HCT116 (cell line): Measurements from ENCODE around the gene NCAPD2. TPM values are rescaled to one million over a fixed set of nuclear protein-coding genes. Genes with fewer than 3 reads are reported as not detected.

Experiments used
- ATAC-seq: fragments of 200-7000 bp; cut with Tn5 transposase; 2 replicates; pipeline ENCODE4 v1.9.1; 2020; ENCODE audit warnings: mild to moderate bottlenecking, moderate library complexity
- BruUV-seq: library from RNA; stranded (reverse); fragments of 400-500 nt; replicated peaks from 2 replicates; lab custom pipeline; 2021; lab: Mats Ljungman, UMichigan
- CTCF ChIA-PET: fragments of 300-600 bp; sonication (Branson Sonifier 250); formaldehyde crosslinking; loops from one replicate; lab custom pipeline; 2021; ENCODE audit warnings: antibody characterized with exemption; lab: Charles Lee
- POLR2A ChIA-PET: fragments of 300-600, 350-600 bp; sonication (Branson Sonifier 250); formaldehyde crosslinking; loops from one replicate; lab custom pipeline; 2021; ENCODE audit warnings: antibody characterized with exemption; lab: Charles Lee
- RAD21 ChIA-PET, 2 experiments: fragments of 300-600 bp; sonication (Branson Sonifier 250); formaldehyde crosslinking; loops; one replicate each; lab custom pipeline; 2023; ENCODE audit warnings: low total read pairs in 2 of 2; ENCODE audit not compliant: uncharacterized antibody in 2 of 2, unreplicated experiment in 2 of 2, low non-redundant PET in 1 of 2; lab: Charles Lee
- DNase-seq: peaks from one replicate; pipeline ENCODE4 v3.0.0-alpha.2; 2010; ENCODE audit warnings: low read depth, low spot score
- H2AFZ ChIP-seq: fragments of 200-600 bp; shearing (Covaris generic), sonication (generic); 2 replicates; pipeline ENCODE4 v1.6.1; 2017; ENCODE audit warnings: low read depth, mixed run types, mixed read lengths, antibody characterized with exemption, low read length; ENCODE audit not compliant: poor library complexity, severe bottlenecking
- H3K27ac ChIP-seq: 2 replicates; pipeline ENCODE4 v1.5.1; 2012; ENCODE audit warnings: low read depth, low read length
- H3K27me3 ChIP-seq: fragments of 200-600 bp; sonication (generic); 2 replicates; pipeline ENCODE4 v1.6.1; 2016; ENCODE audit warnings: mixed run types, low read length, mixed read lengths; ENCODE audit not compliant: insufficient read depth
- H3K36me3 ChIP-seq, 2 experiments: fragments of 200-500 bp in 1 of 2; fragments of 200-600 bp in 1 of 2; sonication (Bioruptor generic) in 1 of 2; sonication (generic) in 1 of 2; 2 replicates each; pipeline versions ENCODE4 v1.5.1 to v1.6.1; 2014 to 2016; ENCODE audit warnings: low read length in 2 of 2, inconsistent platforms in 1 of 2, mixed read lengths in 1 of 2, mixed run types in 1 of 2; ENCODE audit not compliant: insufficient read depth in 2 of 2, control insufficient read depth in 1 of 2
- H3K4me1 ChIP-seq, 2 experiments: fragments of 200-600 bp in 1 of 2; sonication (generic) in 1 of 2; 2 replicates each; pipeline versions ENCODE4 v1.5.1 to v1.6.1; 2012 to 2017; ENCODE audit warnings: low read length in 2 of 2, inconsistent platforms in 1 of 2, mild to moderate bottlenecking in 1 of 2, mixed read lengths in 1 of 2, mixed run types in 1 of 2, moderate library complexity in 1 of 2; ENCODE audit not compliant: insufficient read depth in 2 of 2, control insufficient read depth in 1 of 2
- H3K4me2 ChIP-seq: fragments of 200-600 bp; sonication (generic); 2 replicates; pipeline ENCODE4 v1.6.1; 2017; ENCODE audit warnings: mixed run types, low read length, mixed read lengths
- H3K4me3 ChIP-seq, 2 experiments: fragments of 200-600 bp in 1 of 2; sonication (generic) in 1 of 2; replicated peaks in 1 of 2; 2 replicates each; pipeline ENCODE4 v1.5.1; 2011 to 2016; ENCODE audit warnings: low read length in 2 of 2, control low read depth in 1 of 2, low read depth in 1 of 2, mild to moderate bottlenecking in 1 of 2, mixed read lengths in 1 of 2, mixed run types in 1 of 2
- H3K79me2 ChIP-seq: fragments of 200-600 bp; sonication (generic); 2 replicates; pipeline ENCODE4 v1.6.1; 2017; ENCODE audit warnings: mild to moderate bottlenecking, mixed run types, low read length, moderate library complexity, mixed read lengths; ENCODE audit not compliant: insufficient read depth
- H3K9ac ChIP-seq: fragments of 200-600 bp; sonication (generic); 2 replicates; pipeline ENCODE4 v1.6.1; 2016; ENCODE audit warnings: low read length, mixed read lengths
- H3K9me2 ChIP-seq: fragments of 200-600 bp; sonication (generic), shearing (Covaris generic); 2 replicates; pipeline ENCODE4 v1.6.1; 2017; ENCODE audit warnings: mixed run types, mild to moderate bottlenecking, moderate library complexity; ENCODE audit not compliant: insufficient read depth
- H3K9me3 ChIP-seq, 2 experiments: fragments of 200-500 bp in 1 of 2; fragments of 200-600 bp in 1 of 2; sonication (Bioruptor generic) in 1 of 2; sonication (generic) in 1 of 2; 2 replicates each; pipeline ENCODE4 v1.6.1; 2014 to 2017; ENCODE audit warnings: low read length in 2 of 2, mixed read lengths in 2 of 2, inconsistent platforms in 1 of 2, low read depth in 1 of 2, mild to moderate bottlenecking in 1 of 2, mixed run types in 1 of 2, moderate library complexity in 1 of 2; ENCODE audit not compliant: control insufficient read depth in 1 of 2, insufficient read depth in 1 of 2
- H4K20me1 ChIP-seq: fragments of 200-600 bp; sonication (generic), shearing (Covaris generic); 2 replicates; pipeline ENCODE4 v1.6.1; 2017; ENCODE audit warnings: mixed run types, mild to moderate bottlenecking, moderate library complexity; ENCODE audit not compliant: insufficient read depth
- ATF3 ChIP-seq: IDR thresholded peaks from 2 replicates; pipeline ENCODE4 v1.6.1; 2012
- CBX3 ChIP-seq: IDR thresholded peaks from 2 replicates; pipeline ENCODE4 v1.6.1; 2012; ENCODE audit warnings: low read depth
- CEBPB ChIP-seq: IDR thresholded peaks from 2 replicates; pipeline ENCODE4 v1.6.1; 2012; ENCODE audit warnings: low read depth
- EGR1 ChIP-seq: IDR thresholded peaks from 2 replicates; pipeline ENCODE4 v1.6.1; 2012; ENCODE audit warnings: low read depth
- ELF1 ChIP-seq: IDR thresholded peaks from 2 replicates; pipeline ENCODE4 v1.6.1; 2012; ENCODE audit warnings: low read depth, borderline replicate concordance
- EZH2 ChIP-seq: fragments of 200-600 bp; sonication (generic); IDR thresholded peaks from 2 replicates; pipeline ENCODE4 v1.6.1; 2017; ENCODE audit warnings: antibody characterized with exemption, mixed run types
- EZH2phosphoT487 ChIP-seq: fragments of 200-600 bp; IDR thresholded peaks from 2 replicates; pipeline ENCODE4 v1.6.1; 2018; ENCODE audit warnings: antibody characterized with exemption, borderline replicate concordance
- MAX ChIP-seq: IDR thresholded peaks from 2 replicates; pipeline ENCODE4 v1.6.1; 2012
- POLR2A ChIP-seq: IDR thresholded peaks from 2 replicates; pipeline ENCODE4 v1.7.0; 2011; ENCODE audit warnings: borderline replicate concordance; ENCODE audit not compliant: insufficient read depth, insufficient read length; ENCODE audit errors: extremely low read depth
- POLR2AphosphoS5 ChIP-seq: IDR thresholded peaks from 2 replicates; pipeline ENCODE4 v1.6.1; 2011; ENCODE audit warnings: mild to moderate bottlenecking, low read depth, low read length, moderate library complexity
- RAD21 ChIP-seq: IDR thresholded peaks from 2 replicates; pipeline ENCODE4 v1.6.1; 2012; ENCODE audit warnings: low read depth, mild to moderate bottlenecking
- SP1 ChIP-seq: IDR thresholded peaks from 2 replicates; pipeline ENCODE4 v1.6.1; 2012; ENCODE audit warnings: low read depth
- SRF ChIP-seq: IDR thresholded peaks from 2 replicates; pipeline ENCODE4 v1.6.1; 2012; ENCODE audit warnings: low read depth
- YY1 ChIP-seq: IDR thresholded peaks from 2 replicates; pipeline ENCODE4 v1.6.1; 2011; ENCODE audit warnings: low read length, low read depth, moderate library complexity, mild to moderate bottlenecking; ENCODE audit not compliant: insufficient replicate concordance; ENCODE audit errors: extremely low read depth
- ZBTB33 ChIP-seq: IDR thresholded peaks from 2 replicates; pipeline ENCODE4 v1.6.1; 2011; ENCODE audit warnings: mild to moderate bottlenecking, low read length, moderate library complexity; ENCODE audit not compliant: insufficient replicate concordance; ENCODE audit errors: extremely low read depth
- intact Hi-C: fragments of 100-400 bp; cut with micrococcal nuclease; formaldehyde crosslinking; loops from 2 replicates; pipeline ENCODE4 v1.10.0; 2022
- total RNA-seq: library from RNA; stranded (reverse); gene quantifications from one replicate; pipeline ENCODE4 v1.2.1, GENCODE V29; 2021; ENCODE audit not compliant: unreplicated experiment

The NCAPD2 gene
- total RNA-seq, 1 experiment from 2014 or later = 177 TPM

- Histone ChIP-seq H3K27me3 (no peaks in the 10 kb centered on the region), H3K4me2 (no peak overlapping the region), H3K4me3 (no peak overlapping the region), H3K4me1 (0 out of 4 replicates have a peak, but pooled peaks cover 0 to under 1% of the 10 kb centered on the region in 2 experiments), H3K79me2 (peaks cover 20% of the 10 kb centered on the region; the same call in 1 of the 2 replicates), H3K9ac (no peak overlapping the region), H4K20me1 (no peaks in the 10 kb centered on the region; the same call in 1 of the 2 replicates), H3K9me2 (no peaks in the 10 kb centered on the region), H2AFZ (no peak overlapping the region), H3K36me3 (peaks cover 66 to 80% of the 10 kb centered on the region in 2 experiments), H3K9me3 (no peaks in the 10 kb centered on the region), H3K27ac (no peak overlapping the region)
- ChIA-PET POLR2A (no interaction called here), CTCF (no interaction called here), RAD21 (no interaction called here)
- BruUV-seq = no TSS peak
- ATAC-seq = no peak
- intact Hi-C loops = no loop called here
- TF ChIP-seq POLR2A = no peak
- TF ChIP-seq YY1 = no peak
- TF ChIP-seq SRF = no peak
- TF ChIP-seq CEBPB = no peak
- no peak for TF ChIP-seq ATF3
- TF ChIP-seq RAD21 = no peak
- no peak for TF ChIP-seq POLR2AphosphoS5
- TF ChIP-seq EGR1 = no peak
- no peak for TF ChIP-seq SP1
- no peak for TF ChIP-seq MAX
- no peak for TF ChIP-seq ELF1
- TF ChIP-seq EZH2 = no peak
- TF ChIP-seq EZH2phosphoT487 = no peak
- TF ChIP-seq ZBTB33 = no peak
- TF ChIP-seq CBX3 = no peak
- no peak for DNase-seq
These were observed 80.8 kb downstream of the NCAPD2 start for GRCh38 chr12:6574576-6575295.
